Trophoblast cell (in vitro differentiated cells and primary cell): ENCODE results near the gene FAM229A.
"Not testable (repeated sequence)": the region's sequence is repeated elsewhere in the genome, so short reads cannot be mapped to it uniquely, and the experiment has no call there.

ENCODE experiments used
- DNase-seq, 2 donors: peaks; one replicate each; pipeline ENCODE4 v3.0.0-alpha.2; 2016
- H2AFZ ChIP-seq: 2 replicates; pipeline ENCODE4 v1.6.1; 2013; ENCODE audit warnings: low read length, moderate library complexity, mild to moderate bottlenecking; ENCODE audit not compliant: insufficient read depth, poor library complexity
- H2AK5ac ChIP-seq: 2 replicates; pipeline ENCODE4 v1.6.1; 2013; ENCODE audit warnings: mild to moderate bottlenecking, low read length
- H2BK120ac ChIP-seq: 2 replicates; pipeline ENCODE4 v1.6.1; 2013; ENCODE audit warnings: low read length, mild to moderate bottlenecking, moderate library complexity; ENCODE audit not compliant: insufficient read depth, poor library complexity
- H2BK12ac ChIP-seq: 2 replicates; pipeline ENCODE4 v1.6.1; 2013; ENCODE audit warnings: mild to moderate bottlenecking, low read length, moderate library complexity
- H2BK5ac ChIP-seq: 2 replicates; pipeline ENCODE4 v1.6.1; 2013; ENCODE audit warnings: low read length, low read depth, moderate library complexity, mild to moderate bottlenecking; ENCODE audit not compliant: poor library complexity
- H3K14ac ChIP-seq: 2 replicates; pipeline ENCODE4 v1.6.1; 2013; ENCODE audit warnings: mild to moderate bottlenecking, low read length
- H3K18ac ChIP-seq: 2 replicates; pipeline ENCODE4 v1.6.1; 2013; ENCODE audit warnings: mild to moderate bottlenecking, low read length
- H3K23ac ChIP-seq: 2 replicates; pipeline ENCODE4 v1.6.1; 2013; ENCODE audit warnings: low read length
- H3K27ac ChIP-seq: 2 replicates; pipeline ENCODE4 v1.5.1; 2013; ENCODE audit warnings: low read depth, mild to moderate bottlenecking, inconsistent platforms, low read length, moderate library complexity
- H3K27me3 ChIP-seq: 2 replicates; pipeline ENCODE4 v1.6.1; 2013; ENCODE audit warnings: inconsistent platforms, mild to moderate bottlenecking, low read length, moderate library complexity; ENCODE audit not compliant: insufficient read depth
- H3K36me3 ChIP-seq, 2 experiments: 1 replicate in 1 of 2; 2 replicates in 1 of 2; pipeline ENCODE4 v1.6.1; 2013; ENCODE audit warnings: low read length in 2 of 2, mild to moderate bottlenecking in 2 of 2, moderate library complexity in 1 of 2; ENCODE audit not compliant: insufficient read depth in 2 of 2, control insufficient read depth in 1 of 2
- H3K4ac ChIP-seq: 2 replicates; pipeline ENCODE4 v1.6.1; 2013; ENCODE audit warnings: low read depth, mild to moderate bottlenecking, low read length, moderate library complexity
- H3K4me1 ChIP-seq, 2 experiments: 1 replicate in 1 of 2; 2 replicates in 1 of 2; pipeline ENCODE4 v1.6.1; 2013; ENCODE audit warnings: low read length in 2 of 2, mild to moderate bottlenecking in 2 of 2, moderate library complexity in 1 of 2; ENCODE audit not compliant: insufficient read depth in 2 of 2, control insufficient read depth in 1 of 2
- H3K4me2 ChIP-seq: 2 replicates; pipeline ENCODE4 v1.6.1; 2013; ENCODE audit warnings: inconsistent platforms, mild to moderate bottlenecking, low read length, moderate library complexity
- H3K4me3 ChIP-seq: 2 replicates; pipeline ENCODE4 v1.5.1; 2013; ENCODE audit warnings: mild to moderate bottlenecking, low read depth, low read length, inconsistent platforms
- H3K79me1 ChIP-seq: one replicate; pipeline ENCODE4 v1.6.1; 2013; ENCODE audit warnings: low read length
- H3K79me2 ChIP-seq: 2 replicates; pipeline ENCODE4 v1.6.1; 2013; ENCODE audit warnings: low read length, mild to moderate bottlenecking; ENCODE audit not compliant: control insufficient read depth, insufficient read depth, poor library complexity
- H3K9ac ChIP-seq: 2 replicates; pipeline ENCODE4 v1.6.1; 2013; ENCODE audit warnings: mild to moderate bottlenecking, low read length
- H3K9me3 ChIP-seq: 2 replicates; pipeline ENCODE4 v1.6.1; 2013; ENCODE audit warnings: low read depth, mild to moderate bottlenecking, control low read depth, inconsistent platforms, low read length; ENCODE audit not compliant: insufficient read depth
- H4K12ac ChIP-seq: 2 replicates; pipeline ENCODE4 v1.6.1; 2013; ENCODE audit warnings: low read depth, mild to moderate bottlenecking, low read length, moderate library complexity
- H4K8ac ChIP-seq: 2 replicates; pipeline ENCODE4 v1.6.1; 2013; ENCODE audit warnings: low read depth, mild to moderate bottlenecking, low read length, moderate library complexity
- H4K91ac ChIP-seq: one replicate; pipeline ENCODE4 v1.6.1; 2013; ENCODE audit warnings: low read depth, mild to moderate bottlenecking, low read length, moderate library complexity
- WGBS: extraction: QIAGEN DNeasy Blood & Tissue Kit; methylation state at CpG from one replicate; pipeline ENCODE4 v1.1.7; 2013; ENCODE audit warnings: missing lambda C conversion rate; ENCODE audit not compliant: insufficient read length, insufficient coverage; ENCODE audit errors: extremely low coverage; 5-methylcytosine and 5-hydroxymethylcytosine counted together

FAM229A gene

GRCh38 chr1:32358435-32358834 lies 3.9 kb downstream of the FAM229A start:
- no peak overlapping the region for H2BK5ac ChIP-seq
- DNase-seq = no peak
- no peaks in the 10 kb centered on the region for H3K27me3 ChIP-seq
- no CpG with 5 or more reads among the region's 3 CpGs for WGBS
- no peak overlapping the region for H3K14ac ChIP-seq
- no peak overlapping the region for H2BK12ac ChIP-seq
- H3K4me1 ChIP-seq = peaks cover 5 to 16% of the 10 kb centered on the region in 2 experiments
- H3K79me2 ChIP-seq = peaks cover 4% of the 10 kb centered on the region
- H3K79me1 ChIP-seq = peaks cover 4% of the 10 kb centered on the region
- H3K9me3 ChIP-seq = peaks cover 3% of the 10 kb centered on the region
- H3K36me3 ChIP-seq = peaks cover 4 to 9% of the 10 kb centered on the region in 2 experiments
- H3K4me3 ChIP-seq = no peak overlapping the region
- H3K9ac ChIP-seq = no peak overlapping the region
- H4K8ac ChIP-seq = no peak overlapping the region
- no peak overlapping the region for H3K27ac ChIP-seq
- no peak overlapping the region for H4K12ac ChIP-seq
- H3K23ac ChIP-seq = no peak overlapping the region
- no peak overlapping the region for H2AK5ac ChIP-seq
- H3K18ac ChIP-seq = no peak overlapping the region
- H3K4ac ChIP-seq = no peak overlapping the region
- no peak overlapping the region for H3K4me2 ChIP-seq
- H4K91ac ChIP-seq = no peak overlapping the region
- H2AFZ ChIP-seq = no peak overlapping the region
- H2BK120ac ChIP-seq = no peak overlapping the region

- H4K8ac ChIP-seq = no peak overlapping the region
- no peak overlapping the region for H2BK5ac ChIP-seq
- H3K27me3 ChIP-seq = no peaks in the 10 kb centered on the region
- DNase-seq = no peak
- H3K4me3 ChIP-seq = no peak overlapping the region
- no peak overlapping the region for H4K12ac ChIP-seq
- H3K36me3 ChIP-seq = peaks cover 0 to 4% of the 10 kb centered on the region in 2 experiments
- no peak overlapping the region for H3K14ac ChIP-seq
- H3K23ac ChIP-seq = no peak overlapping the region
- H3K4me2 ChIP-seq = no peak overlapping the region
- no peak overlapping the region for H3K18ac ChIP-seq
- no peak overlapping the region for H3K9ac ChIP-seq
- H2AFZ ChIP-seq = no peak overlapping the region
- H3K9me3 ChIP-seq = peaks cover 3% of the 10 kb centered on the region
- H3K79me1 ChIP-seq = peaks cover 4% of the 10 kb centered on the region
- H3K79me2 ChIP-seq = peaks cover 4% of the 10 kb centered on the region
- no peak overlapping the region for H2AK5ac ChIP-seq
- H3K4me1 ChIP-seq = peaks cover 5 to 17% of the 10 kb centered on the region in 2 experiments
- no peak overlapping the region for H4K91ac ChIP-seq
- WGBS = no CpG with 5 or more reads among the region's 6 CpGs
- no peak overlapping the region for H2BK12ac ChIP-seq
- no peak overlapping the region for H3K27ac ChIP-seq
- H2BK120ac ChIP-seq = no peak overlapping the region
- no peak overlapping the region for H3K4ac ChIP-seq
Measured at GRCh38 chr1:32357614-32358013, 4.7 kb downstream of the FAM229A start.

- Histone ChIP-seq H2BK12ac (no peak overlapping the region), H3K27ac (no peak overlapping the region), H3K23ac (no peak overlapping the region), H3K9me3 (peaks cover 3% of the 10 kb centered on the region), H3K79me1 (peaks cover 7% of the 10 kb centered on the region), H3K9ac (no peak overlapping the region), H2BK5ac (no peak overlapping the region), H4K12ac (no peak overlapping the region), H3K4me2 (no peak overlapping the region), H4K8ac (no peak overlapping the region), H3K4ac (no peak overlapping the region), H3K4me1 (peaks cover 4 to 13% of the 10 kb centered on the region in 2 experiments), H3K14ac (no peak overlapping the region), H3K4me3 (no peak overlapping the region), H3K18ac (no peak overlapping the region), H3K36me3 (peaks cover 0 to 4% of the 10 kb centered on the region in 2 experiments), H2BK120ac (no peak overlapping the region), H3K79me2 (peaks cover 5% of the 10 kb centered on the region), H3K27me3 (no peaks in the 10 kb centered on the region), H2AFZ (no peak overlapping the region), H4K91ac (no peak overlapping the region), H2AK5ac (no peak overlapping the region)
- no peak for DNase-seq
- no CpG with 5 or more reads among the region's 1 CpG for WGBS
Measured at GRCh38 chr1:32356478-32356877, 5.8 kb downstream of the FAM229A start.

- not testable (repeated sequence) for H3K14ac ChIP-seq, H3K79me1 ChIP-seq, H3K27ac ChIP-seq, DNase-seq, H4K12ac ChIP-seq, H2AFZ ChIP-seq, H3K4ac ChIP-seq, H3K4me2 ChIP-seq, H3K23ac ChIP-seq, H4K91ac ChIP-seq, H3K9me3 ChIP-seq, H3K4me1 ChIP-seq, H3K79me2 ChIP-seq, H2BK12ac ChIP-seq, H2BK120ac ChIP-seq, H3K27me3 ChIP-seq, H3K36me3 ChIP-seq, H2AK5ac ChIP-seq, H3K9ac ChIP-seq, H4K8ac ChIP-seq, H3K4me3 ChIP-seq, H2BK5ac ChIP-seq, H3K18ac ChIP-seq
- no CpG with 5 or more reads among the region's 6 CpGs for WGBS
Measured at GRCh38 chr1:32355778-32356177, 6.5 kb downstream of the FAM229A start.
